ENCODE measurements around the gene PGGT1B. TPM values are rescaled to one million over a fixed set of nuclear protein-coding genes. Genes with fewer than 3 reads are reported as not detected.
A peak's percentile ranks its signal among the peaks of the same experiment; 100 is the strongest.

Gene PGGT1B
- total RNA-seq, 2 donors from 2014 or later, result 45.0 to 46.9 TPM

GRCh38 chr5:115241881-115242642 lies 20.6 kb downstream of the PGGT1B start:
- DNase-seq (ENCODE audit: low spot score) (no peak), ATAC-seq (no peak)
- no peaks in the 10 kb centered on the region for H3K9me3 Mint-ChIP-seq
- H3K4me3 Mint-ChIP-seq, result no peak overlapping the region
- H3K36me3 Mint-ChIP-seq, result peaks cover 14% of the 10 kb centered on the region
- no peak overlapping the region for H3K27ac Mint-ChIP-seq
- H3K4me1 Mint-ChIP-seq (ENCODE audit: low read depth in 2 of 2), result peaks cover 6 to 11% of the 10 kb centered on the region in 2 donors
- H3K27me3 Mint-ChIP-seq, result no peaks in the 10 kb centered on the region

GRCh38 chr5:115237066-115237465 lies 25.6 kb downstream of the PGGT1B start:
- ATAC-seq, result no peak
- DNase-seq (ENCODE audit: low spot score), result no peak
- peaks cover 5 to 9% of the 10 kb centered on the region in 2 donors for H3K4me1 Mint-ChIP-seq (ENCODE audit: low read depth in 2 of 2)
- peaks cover 16% of the 10 kb centered on the region for H3K36me3 Mint-ChIP-seq
- no peak overlapping the region for H3K4me3 Mint-ChIP-seq
- H3K27me3 Mint-ChIP-seq, result no peaks in the 10 kb centered on the region
- no peaks in the 10 kb centered on the region for H3K9me3 Mint-ChIP-seq
- H3K27ac Mint-ChIP-seq, result no peak overlapping the region

DNA sequence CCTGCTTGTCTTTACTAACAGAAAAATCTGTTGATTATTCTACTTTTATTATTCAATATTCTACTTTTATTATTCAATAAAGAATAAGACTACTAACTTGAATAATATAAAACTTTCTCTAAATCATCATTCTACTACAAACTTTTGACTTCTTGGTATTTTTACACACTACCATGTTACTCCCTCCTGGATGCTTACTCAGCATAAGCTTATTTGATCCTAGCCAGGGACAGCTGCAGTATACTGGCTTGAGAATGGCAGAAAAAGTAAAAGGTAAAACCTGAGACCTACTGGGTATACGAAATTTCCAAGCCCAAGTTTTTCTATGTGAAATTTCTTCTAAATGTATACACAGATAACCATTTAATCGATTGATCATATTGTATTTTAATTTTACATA lies 26.1 kb downstream of the PGGT1B start:
- Mint-ChIP-seq H3K9me3 (no peaks in the 10 kb centered on the region), H3K36me3 (peaks cover 19% of the 10 kb centered on the region), H3K4me1 (ENCODE audit: low read depth in 2 of 2) (peaks cover 10 to 14% of the 10 kb centered on the region in 2 donors), H3K27me3 (no peaks in the 10 kb centered on the region), H3K27ac (no peak overlapping the region), H3K4me3 (no peak overlapping the region)
- DNase-seq (ENCODE audit: low spot score) (no peak), ATAC-seq (no peak)

DNA sequence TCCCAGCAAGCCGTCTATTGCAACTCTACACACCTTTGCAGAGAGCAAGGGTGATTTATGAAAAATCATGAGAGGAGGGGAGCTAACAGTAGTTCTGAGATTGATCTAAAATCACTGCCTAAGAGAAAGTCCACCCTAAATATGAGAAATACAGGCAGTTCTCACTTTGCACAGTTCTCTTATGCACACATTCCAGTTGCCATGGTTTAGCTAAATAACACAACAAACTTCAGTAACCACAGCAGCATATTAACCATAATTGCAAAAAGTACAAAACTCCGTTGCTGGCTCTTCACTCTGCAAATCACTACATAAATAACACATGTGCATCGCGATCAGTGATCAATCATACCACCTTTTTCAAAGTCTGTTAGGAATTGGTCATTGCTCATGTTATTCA lies 31.1 kb downstream of the PGGT1B start:
- Mint-ChIP-seq H3K27me3 (no peaks in the 10 kb centered on the region), H3K27ac (peak overlapping the region in 1 of 2 donors; percentile 47), H3K4me3 (no peak overlapping the region), H3K36me3 (peaks cover 15% of the 10 kb centered on the region), H3K9me3 (no peaks in the 10 kb centered on the region), H3K4me1 (ENCODE audit: low read depth in 2 of 2) (peaks cover 16 to 20% of the 10 kb centered on the region in 2 donors)
- no peak for ATAC-seq
- no peak for DNase-seq (ENCODE audit: low spot score)

GRCh38 chr5:115229606-115230005 lies 33.1 kb downstream of the PGGT1B start:
- no peak overlapping the region for H3K27ac Mint-ChIP-seq
- H3K36me3 Mint-ChIP-seq, result peaks cover 15% of the 10 kb centered on the region
- H3K4me3 Mint-ChIP-seq, result no peak overlapping the region
- DNase-seq (ENCODE audit: low spot score), result no peak
- peaks cover 16 to 20% of the 10 kb centered on the region in 2 donors for H3K4me1 Mint-ChIP-seq (ENCODE audit: low read depth in 2 of 2)
- ATAC-seq, result no peak
- H3K9me3 Mint-ChIP-seq, result no peaks in the 10 kb centered on the region
- H3K27me3 Mint-ChIP-seq, result no peaks in the 10 kb centered on the region

DNA sequence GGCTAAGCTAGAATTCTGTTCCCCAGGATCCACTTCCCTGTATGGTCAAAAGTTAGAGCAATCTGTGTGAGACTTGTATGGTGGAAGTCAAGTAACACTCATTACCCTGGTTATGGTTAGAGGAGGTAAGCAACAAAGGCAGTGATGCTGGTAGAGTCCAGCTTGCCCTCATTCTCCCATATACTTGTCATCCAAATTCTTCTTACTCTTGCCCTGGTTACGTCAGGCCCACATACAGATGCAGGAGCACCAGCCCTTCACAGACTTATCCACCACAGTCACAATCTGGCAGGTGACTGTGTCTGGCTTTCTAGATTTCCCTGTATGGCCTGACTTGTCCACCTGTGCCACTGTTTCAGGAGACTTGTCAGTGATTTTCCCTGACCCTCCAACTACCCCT lies 35.4 kb downstream of the PGGT1B start:
- Mint-ChIP-seq H3K4me3 (no peak overlapping the region), H3K27me3 (no peaks in the 10 kb centered on the region), H3K4me1 (ENCODE audit: low read depth in 2 of 2) (peaks cover 16% of the 10 kb centered on the region in 2 donors), H3K36me3 (peaks cover 20% of the 10 kb centered on the region), H3K9me3 (no peaks in the 10 kb centered on the region), H3K27ac (no peak overlapping the region)
- DNase-seq (ENCODE audit: low spot score) (no peak), ATAC-seq (no peak)

DNA sequence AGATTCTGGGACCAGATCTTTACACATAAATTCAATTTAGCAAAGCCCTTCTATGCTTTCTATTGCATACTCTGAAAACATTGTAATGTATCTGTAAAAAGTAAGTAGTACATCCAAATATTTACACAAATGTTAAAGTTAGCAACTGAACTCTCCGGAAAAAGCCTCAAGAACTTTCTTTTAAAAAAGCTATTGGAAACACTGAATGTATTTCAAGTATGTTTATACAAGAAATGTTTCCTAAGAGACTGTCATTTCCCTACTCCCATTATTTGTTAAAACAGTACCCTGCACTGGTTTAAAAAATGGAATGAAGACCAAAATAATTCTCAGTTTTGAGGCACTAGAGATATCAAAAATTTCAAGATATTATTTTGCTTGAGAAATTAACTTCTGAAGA lies 48.1 kb downstream of the PGGT1B start:
- ATAC-seq (no peak), DNase-seq (ENCODE audit: low spot score) (no peak)
- H3K36me3 Mint-ChIP-seq, result peaks cover 5% of the 10 kb centered on the region
- H3K9me3 Mint-ChIP-seq, result no peaks in the 10 kb centered on the region
- no peak overlapping the region for H3K27ac Mint-ChIP-seq
- H3K4me1 Mint-ChIP-seq (ENCODE audit: low read depth in 2 of 2), result peaks cover 3 to 5% of the 10 kb centered on the region in 2 donors
- no peaks in the 10 kb centered on the region for H3K27me3 Mint-ChIP-seq
- H3K4me3 Mint-ChIP-seq, result no peak overlapping the region

DNA sequence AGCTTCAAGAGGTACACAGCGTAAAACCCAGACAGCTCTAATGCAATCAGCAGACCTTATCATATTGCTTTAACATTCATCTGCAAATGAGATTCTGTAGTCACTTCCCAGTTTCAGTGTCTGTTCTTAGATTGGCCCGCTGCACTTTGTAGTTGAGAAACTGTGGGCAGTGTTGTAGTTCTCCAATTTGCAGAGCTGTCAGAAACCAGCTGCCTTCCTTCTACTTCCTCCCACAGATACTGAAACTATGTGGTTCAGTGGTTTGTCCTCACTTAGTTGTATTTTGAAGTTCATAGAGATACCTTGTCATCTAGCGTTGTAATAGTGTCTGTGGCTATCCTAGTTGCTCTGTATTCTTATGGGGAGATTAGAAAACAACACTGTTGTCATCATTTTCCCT lies 53.4 kb downstream of the PGGT1B start:
- ATAC-seq, result peak; percentile 98 to 99
- Mint-ChIP-seq H3K4me3 (peak overlapping the region; percentile 81), H3K27ac (peak overlapping the region; percentile 50 to 53), H3K36me3 (peaks cover 6% of the 10 kb centered on the region), H3K27me3 (no peaks in the 10 kb centered on the region), H3K9me3 (no peaks in the 10 kb centered on the region), H3K4me1 (ENCODE audit: low read depth in 2 of 2) (peaks cover 11 to 18% of the 10 kb centered on the region in 2 donors)
- DNase-seq (ENCODE audit: low spot score), result peak; percentile 76

- Mint-ChIP-seq H3K9me3 (no peaks in the 10 kb centered on the region), H3K27me3 (no peaks in the 10 kb centered on the region), H3K4me3 (no peak overlapping the region), H3K4me1 (ENCODE audit: low read depth in 2 of 2) (no peaks in the 10 kb centered on the region), H3K36me3 (no peaks in the 10 kb centered on the region), H3K27ac (no peak overlapping the region)
- ATAC-seq, result no peak
- DNase-seq (ENCODE audit: low spot score), result no peak
Observed at GRCh38 chr5:115202952-115203351, 59.7 kb downstream of the PGGT1B start.

DNA sequence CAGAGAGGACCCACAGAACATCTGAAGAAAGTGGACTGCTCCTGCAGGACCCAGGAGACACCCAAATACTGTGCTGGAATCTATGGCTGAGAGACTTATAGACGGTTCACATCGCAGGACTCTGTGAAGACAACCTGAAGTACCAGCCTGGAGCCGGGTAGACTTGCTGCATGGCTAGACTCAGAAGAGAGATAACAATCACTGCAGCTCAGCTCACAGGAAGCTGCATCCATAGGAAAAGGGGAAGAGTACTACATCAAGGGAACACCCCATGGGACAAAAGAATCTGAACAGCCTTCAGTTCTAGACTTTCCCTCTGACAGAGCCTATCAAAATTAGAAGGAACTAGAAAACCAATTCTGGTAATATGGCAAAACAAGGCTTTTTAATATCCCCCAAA lies 66.5 kb downstream of the PGGT1B start:
- Mint-ChIP-seq H3K4me1 (ENCODE audit: low read depth in 2 of 2) (no peaks in the 10 kb centered on the region), H3K4me3 (no peak overlapping the region), H3K36me3 (no peaks in the 10 kb centered on the region), H3K9me3 (no peaks in the 10 kb centered on the region), H3K27me3 (no peaks in the 10 kb centered on the region), H3K27ac (no peak overlapping the region)
- no peak for DNase-seq (ENCODE audit: low spot score)
- no peak for ATAC-seq

- ATAC-seq, result no peak
- H3K4me1 Mint-ChIP-seq (ENCODE audit: low read depth in 2 of 2), result no peaks in the 10 kb centered on the region
- H3K27ac Mint-ChIP-seq, result no peak overlapping the region
- no peak for DNase-seq (ENCODE audit: low spot score)
- peaks cover 0 to 5% of the 10 kb centered on the region in 2 donors for H3K27me3 Mint-ChIP-seq
- H3K4me3 Mint-ChIP-seq, result no peak overlapping the region
- no peaks in the 10 kb centered on the region for H3K36me3 Mint-ChIP-seq
- H3K9me3 Mint-ChIP-seq, result no peaks in the 10 kb centered on the region
Observed at GRCh38 chr5:115194676-115195075, 68.0 kb downstream of the PGGT1B start.

DNA sequence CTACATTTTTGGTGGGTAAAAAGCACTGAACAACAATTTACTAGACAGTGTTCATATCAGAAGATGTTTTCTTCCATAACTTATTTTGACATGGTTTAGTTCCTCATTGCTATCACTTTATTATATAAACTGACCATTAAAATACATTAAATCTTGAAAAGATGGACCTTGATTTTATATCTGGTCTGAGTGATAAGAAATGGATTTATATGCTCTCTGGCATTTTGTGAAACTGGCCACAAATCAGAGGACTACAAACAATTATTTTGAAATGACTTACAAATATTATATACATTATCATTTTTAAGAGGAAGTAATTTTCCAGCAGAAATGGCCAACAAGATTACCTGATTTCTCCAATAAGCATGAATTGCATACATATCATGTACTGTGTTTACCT lies 69.4 kb downstream of the PGGT1B start:
- Mint-ChIP-seq H3K27me3 (peaks cover 0 to 6% of the 10 kb centered on the region in 2 donors), H3K27ac (no peak overlapping the region), H3K4me1 (ENCODE audit: low read depth in 2 of 2) (no peaks in the 10 kb centered on the region), H3K4me3 (no peak overlapping the region), H3K9me3 (no peaks in the 10 kb centered on the region), H3K36me3 (no peaks in the 10 kb centered on the region)
- no peak for DNase-seq (ENCODE audit: low spot score)
- ATAC-seq, result no peak

GRCh38 chr5:115192098-115192497 lies 70.6 kb downstream of the PGGT1B start:
- H3K36me3 Mint-ChIP-seq, result no peaks in the 10 kb centered on the region
- no peak overlapping the region for H3K27ac Mint-ChIP-seq
- peaks cover 6 to 10% of the 10 kb centered on the region in 2 donors for H3K27me3 Mint-ChIP-seq
- H3K9me3 Mint-ChIP-seq, result no peaks in the 10 kb centered on the region
- DNase-seq (ENCODE audit: low spot score) (no peak), ATAC-seq (no peak)
- no peaks in the 10 kb centered on the region for H3K4me1 Mint-ChIP-seq (ENCODE audit: low read depth in 2 of 2)
- no peak overlapping the region for H3K4me3 Mint-ChIP-seq

DNA sequence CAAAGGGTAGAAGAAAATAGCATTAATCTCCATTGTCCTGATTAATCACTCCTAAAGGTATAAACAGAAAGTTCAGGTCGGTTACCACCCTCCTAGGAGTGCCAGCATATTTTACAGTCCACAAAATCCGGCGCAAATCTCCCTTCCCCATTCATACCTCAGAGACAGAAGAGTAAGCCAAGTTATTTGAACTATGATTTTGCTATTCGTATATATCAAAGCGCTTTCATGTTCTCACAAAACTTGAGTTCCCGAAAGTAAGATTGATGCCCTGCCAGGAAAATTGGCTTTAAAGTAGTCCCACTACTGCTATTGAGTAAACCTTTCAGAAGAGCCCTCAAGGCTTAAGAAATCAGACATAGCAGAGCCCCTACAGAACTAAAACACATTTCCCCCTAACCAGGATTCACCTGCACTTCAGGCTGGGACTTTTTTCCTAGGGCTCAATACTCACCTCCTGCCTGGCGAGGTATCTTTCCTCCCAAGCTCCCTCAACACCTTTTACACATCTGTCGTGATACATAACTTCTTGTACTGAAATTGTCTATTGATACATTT lies 71.1 kb downstream of the PGGT1B start:
- DNase-seq (ENCODE audit: low spot score) (no peak), ATAC-seq (no peak)
- Mint-ChIP-seq H3K36me3 (no peaks in the 10 kb centered on the region), H3K4me1 (ENCODE audit: low read depth in 2 of 2) (no peaks in the 10 kb centered on the region), H3K9me3 (no peaks in the 10 kb centered on the region), H3K27me3 (peaks cover 11 to 15% of the 10 kb centered on the region in 2 donors), H3K27ac (no peak overlapping the region), H3K4me3 (no peak overlapping the region)
